Brain microvascular endothelial cell (primary cell): ENCODE results near the gene MMP19.
"Not testable (repeated sequence)": the region's sequence is repeated elsewhere in the genome, so short reads cannot be mapped to it uniquely, and the experiment has no call there.

Experiments
- DNase-seq: peaks from one replicate; pipeline ENCODE4 v3.0.0-alpha.2; 2020
- H3K27ac ChIP-seq: fragments of 250-450 bp; sonication (Bioruptor Pico); 2 replicates; pipeline ENCODE4 v1.5.1; 2020; ENCODE audit warnings: mild to moderate bottlenecking, moderate library complexity
- H3K27me3 ChIP-seq: fragments of 250-450 bp; sonication (Bioruptor Pico); replicated peaks from 2 replicates; pipeline ENCODE4 v1.5.1; 2020; ENCODE audit warnings: mild to moderate bottlenecking
- H3K36me3 ChIP-seq: fragments of 250-450 bp; sonication (Bioruptor Pico); replicated peaks from 2 replicates; pipeline ENCODE4 v1.5.1; 2020; ENCODE audit warnings: mild to moderate bottlenecking
- H3K4me3 ChIP-seq: 2 replicates; pipeline ENCODE4 v1.5.1; 2011; ENCODE audit warnings: low read depth, mild to moderate bottlenecking, control low read depth, low read length, moderate library complexity
- in situ Hi-C: cut with HindIII; loops from 2 replicates; pipeline ENCODE4 v1.10.0; 2017; ENCODE audit warnings: low sequenced_read_pairs, low pct_ligation_motif_present
- TF ChIP-seq, protein P1 (sequence below): IDR thresholded peaks from 2 replicates; pipeline ENCODE4 v1.5.1; 2011; ENCODE audit warnings: low read depth, mild to moderate bottlenecking, moderate library complexity, low read length, control low read depth, inconsistent platforms; ENCODE audit errors: missing control alignments

Gene MMP19

GRCh38 chr12:55874443-55874842 is 31.7 kb upstream of the MMP19 start:
- H3K4me3 ChIP-seq, result no peak overlapping the region
- TF ChIP-seq, protein P1, sequence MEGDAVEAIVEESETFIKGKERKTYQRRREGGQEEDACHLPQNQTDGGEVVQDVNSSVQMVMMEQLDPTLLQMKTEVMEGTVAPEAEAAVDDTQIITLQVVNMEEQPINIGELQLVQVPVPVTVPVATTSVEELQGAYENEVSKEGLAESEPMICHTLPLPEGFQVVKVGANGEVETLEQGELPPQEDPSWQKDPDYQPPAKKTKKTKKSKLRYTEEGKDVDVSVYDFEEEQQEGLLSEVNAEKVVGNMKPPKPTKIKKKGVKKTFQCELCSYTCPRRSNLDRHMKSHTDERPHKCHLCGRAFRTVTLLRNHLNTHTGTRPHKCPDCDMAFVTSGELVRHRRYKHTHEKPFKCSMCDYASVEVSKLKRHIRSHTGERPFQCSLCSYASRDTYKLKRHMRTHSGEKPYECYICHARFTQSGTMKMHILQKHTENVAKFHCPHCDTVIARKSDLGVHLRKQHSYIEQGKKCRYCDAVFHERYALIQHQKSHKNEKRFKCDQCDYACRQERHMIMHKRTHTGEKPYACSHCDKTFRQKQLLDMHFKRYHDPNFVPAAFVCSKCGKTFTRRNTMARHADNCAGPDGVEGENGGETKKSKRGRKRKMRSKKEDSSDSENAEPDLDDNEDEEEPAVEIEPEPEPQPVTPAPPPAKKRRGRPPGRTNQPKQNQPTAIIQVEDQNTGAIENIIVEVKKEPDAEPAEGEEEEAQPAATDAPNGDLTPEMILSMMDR, result no peak
- H3K27me3 ChIP-seq, result no peaks in the 10 kb centered on the region
- no peaks in the 10 kb centered on the region for H3K36me3 ChIP-seq
- no peak overlapping the region for H3K27ac ChIP-seq
- no peak for DNase-seq
- in situ Hi-C loops, result no loop called here

DNA sequence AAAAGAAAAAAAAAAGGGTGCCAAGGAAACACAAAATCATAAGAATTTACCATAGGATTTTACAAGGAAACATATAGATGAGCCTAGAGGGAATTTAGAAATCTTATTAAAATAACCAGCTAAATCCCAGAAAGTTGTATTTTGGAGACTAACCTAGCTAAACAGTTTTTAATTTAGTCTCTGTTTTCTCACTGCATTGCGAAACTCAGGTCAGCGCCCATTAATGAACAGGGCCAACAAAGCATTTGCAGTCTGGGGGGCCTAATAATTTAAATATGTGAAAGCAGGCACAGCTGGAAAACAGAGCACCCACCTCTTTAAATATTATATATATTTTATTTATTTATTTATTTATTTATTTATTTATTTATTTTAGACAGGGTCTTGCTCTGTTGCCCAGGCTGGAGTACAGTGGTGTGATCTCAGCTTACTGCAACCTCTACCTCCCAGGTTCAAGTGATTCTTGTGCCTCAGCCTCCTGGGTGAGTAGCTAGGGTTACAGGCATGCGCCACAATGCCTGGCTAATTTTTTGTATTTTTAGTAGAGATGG is 23.8 kb upstream of the MMP19 start:
- DNase-seq, H3K36me3 ChIP-seq, H3K27me3 ChIP-seq, in situ Hi-C loops, H3K27ac ChIP-seq, H3K4me3 ChIP-seq: not testable (repeated sequence)

GRCh38 chr12:55865327-55865726 is 22.6 kb upstream of the MMP19 start:
- TF ChIP-seq, protein P1, result no peak
- Histone ChIP-seq H3K36me3 (no peaks in the 10 kb centered on the region), H3K27ac (no peak overlapping the region), H3K4me3 (no peak overlapping the region), H3K27me3 (no peaks in the 10 kb centered on the region)
- in situ Hi-C loops, result no loop called here
- DNase-seq, result no peak

- H3K27ac ChIP-seq, H3K36me3 ChIP-seq, H3K4me3 ChIP-seq, H3K27me3 ChIP-seq, DNase-seq, in situ Hi-C loops: not testable (repeated sequence)
These were observed 20.2 kb upstream of the MMP19 start for GRCh38 chr12:55862931-55863330.

GRCh38 chr12:55862286-55862685 is 19.6 kb upstream of the MMP19 start:
- in situ Hi-C loops, result no loop called here
- no peaks in the 10 kb centered on the region for H3K27me3 ChIP-seq
- no peak overlapping the region for H3K4me3 ChIP-seq
- no peak overlapping the region for H3K27ac ChIP-seq
- H3K36me3 ChIP-seq, result no peaks in the 10 kb centered on the region
- no peak for DNase-seq
- TF ChIP-seq, protein P1, result no peak

DNA sequence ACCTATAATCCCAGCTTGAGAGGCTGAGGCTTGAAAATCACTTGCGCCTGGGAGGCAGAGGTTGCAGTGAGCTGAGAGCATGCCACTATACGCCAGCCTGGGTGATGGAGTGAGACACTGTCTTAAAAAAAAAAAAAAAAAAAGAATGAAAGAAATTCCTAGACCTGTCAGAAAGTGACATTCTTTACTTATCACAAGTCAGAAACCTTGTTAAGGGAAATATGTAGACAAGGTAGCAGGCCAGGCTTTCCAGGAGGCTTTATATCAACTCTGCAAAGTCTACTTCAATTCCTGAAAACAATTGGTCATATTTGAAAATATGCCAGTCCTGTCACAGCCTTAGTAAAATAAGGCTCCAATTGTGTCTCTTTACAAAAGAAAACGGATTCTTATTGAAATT is 19.1 kb upstream of the MMP19 start:
- TF ChIP-seq, protein P1, result no peak
- in situ Hi-C loops, result no loop called here
- H3K36me3 ChIP-seq, result no peaks in the 10 kb centered on the region
- H3K4me3 ChIP-seq, result no peak overlapping the region
- no peaks in the 10 kb centered on the region for H3K27me3 ChIP-seq
- DNase-seq, result no peak
- H3K27ac ChIP-seq, result no peak overlapping the region

- Histone ChIP-seq H3K27me3 (no peaks in the 10 kb centered on the region), H3K36me3 (no peaks in the 10 kb centered on the region), H3K4me3 (no peak overlapping the region), H3K27ac (no peak overlapping the region)
- in situ Hi-C loops, result no loop called here
- TF ChIP-seq, protein P1, result no peak
- no peak for DNase-seq
These were observed 18.7 kb upstream of the MMP19 start for GRCh38 chr12:55861396-55861795.
